Measurements from ENCODE around the gene EFTUD2. TPM values are rescaled to one million over a fixed set of nuclear protein-coding genes. Genes with fewer than 3 reads are reported as not detected.

EFTUD2 gene
- total and polyA plus RNA-seq, 4 donors = 35.5 to 93.3 (median 73.3) TPM

GRCh38 chr17:44935116-44935515 is 35.9 kb upstream of the EFTUD2 start:
- Histone ChIP-seq H3K9ac (ENCODE audit: insufficient read depth in 1 of 2, low read length in 2 of 2) (no peak overlapping the region), H3K4me1 (ENCODE audit: control insufficient read depth in 5 of 5, insufficient read depth in 5 of 5, low read length in 5 of 5) (peaks cover 0 to 3% (median 0%) of the 10 kb centered on the region in 5 donors)
- WGBS, 2 donors = 92 to 96% methylated on average over 9 of the region's 9 CpGs

GRCh38 chr17:44934745-44935105 is 35.5 kb upstream of the EFTUD2 start:
- WGBS, 2 donors = 98 to 99% methylated on average over 10 of the region's 10 CpGs
- TF ChIP-seq, protein P1, sequence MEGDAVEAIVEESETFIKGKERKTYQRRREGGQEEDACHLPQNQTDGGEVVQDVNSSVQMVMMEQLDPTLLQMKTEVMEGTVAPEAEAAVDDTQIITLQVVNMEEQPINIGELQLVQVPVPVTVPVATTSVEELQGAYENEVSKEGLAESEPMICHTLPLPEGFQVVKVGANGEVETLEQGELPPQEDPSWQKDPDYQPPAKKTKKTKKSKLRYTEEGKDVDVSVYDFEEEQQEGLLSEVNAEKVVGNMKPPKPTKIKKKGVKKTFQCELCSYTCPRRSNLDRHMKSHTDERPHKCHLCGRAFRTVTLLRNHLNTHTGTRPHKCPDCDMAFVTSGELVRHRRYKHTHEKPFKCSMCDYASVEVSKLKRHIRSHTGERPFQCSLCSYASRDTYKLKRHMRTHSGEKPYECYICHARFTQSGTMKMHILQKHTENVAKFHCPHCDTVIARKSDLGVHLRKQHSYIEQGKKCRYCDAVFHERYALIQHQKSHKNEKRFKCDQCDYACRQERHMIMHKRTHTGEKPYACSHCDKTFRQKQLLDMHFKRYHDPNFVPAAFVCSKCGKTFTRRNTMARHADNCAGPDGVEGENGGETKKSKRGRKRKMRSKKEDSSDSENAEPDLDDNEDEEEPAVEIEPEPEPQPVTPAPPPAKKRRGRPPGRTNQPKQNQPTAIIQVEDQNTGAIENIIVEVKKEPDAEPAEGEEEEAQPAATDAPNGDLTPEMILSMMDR (IDR thresholded peaks at IDR 0.05; ENCODE audit: control extremely low read depth, extremely low read depth) = no peak
- peaks cover 0 to 3% (median 0%) of the 10 kb centered on the region in 5 donors for H3K4me1 ChIP-seq (ENCODE audit: control insufficient read depth in 5 of 5, insufficient read depth in 5 of 5, low read length in 5 of 5)
- no peak overlapping the region for H3K27ac ChIP-seq (ENCODE audit: low read depth in 1 of 2, low read length in 1 of 2)
- DNase-seq = no peak
- no peak overlapping the region for H3K4me3 ChIP-seq
- H3K9ac ChIP-seq (ENCODE audit: insufficient read depth in 1 of 2, low read length in 2 of 2) = no peak overlapping the region
- ATAC-seq (ENCODE audit: insufficient read depth, low FRiP score) = no peak
- peaks cover 0 to 18% (median 1%) of the 10 kb centered on the region in 4 donors for H3K36me3 ChIP-seq (ENCODE audit: control insufficient read depth in 4 of 4, insufficient read depth in 4 of 4, low read length in 4 of 4)
- no peaks in the 10 kb centered on the region for H3K9me3 ChIP-seq (ENCODE audit: control insufficient read depth in 4 of 4, insufficient read depth in 3 of 4, low read length in 3 of 4)
- H3K27me3 ChIP-seq (ENCODE audit: control insufficient read depth in 3 of 3, insufficient read depth in 3 of 3, low read length in 2 of 3) = no peaks in the 10 kb centered on the region

More at GRCh38 chr17:44935116-44935515, 35.9 kb upstream of the EFTUD2 start:
- H3K4me3 ChIP-seq = no peak overlapping the region
- H3K9me3 ChIP-seq (ENCODE audit: control insufficient read depth in 4 of 4, insufficient read depth in 3 of 4, low read length in 3 of 4) = no peaks in the 10 kb centered on the region
- TF ChIP-seq, protein P1 (IDR thresholded peaks at IDR 0.05; ENCODE audit: control extremely low read depth, extremely low read depth) = no peak
- no peak overlapping the region for H3K27ac ChIP-seq (ENCODE audit: low read depth in 1 of 2, low read length in 1 of 2)
- no peak for DNase-seq
- ATAC-seq (ENCODE audit: insufficient read depth, low FRiP score) = no peak
- H3K27me3 ChIP-seq (ENCODE audit: control insufficient read depth in 3 of 3, insufficient read depth in 3 of 3, low read length in 2 of 3) = no peaks in the 10 kb centered on the region
- peaks cover 0 to 18% (median 1%) of the 10 kb centered on the region in 4 donors for H3K36me3 ChIP-seq (ENCODE audit: control insufficient read depth in 4 of 4, insufficient read depth in 4 of 4, low read length in 4 of 4)

GRCh38 chr17:44933824-44934744 is 34.8 kb upstream of the EFTUD2 start:
- no peak for DNase-seq
- H3K9ac ChIP-seq (ENCODE audit: insufficient read depth in 1 of 2, low read length in 2 of 2) = no peak overlapping the region
- TF ChIP-seq, protein P1 (IDR thresholded peaks at IDR 0.05; ENCODE audit: control extremely low read depth, extremely low read depth) = no peak
- H3K9me3 ChIP-seq (ENCODE audit: control insufficient read depth in 4 of 4, insufficient read depth in 3 of 4, low read length in 3 of 4) = no peaks in the 10 kb centered on the region
- H3K4me3 ChIP-seq = no peak overlapping the region
- peaks cover 0 to 3% (median 0%) of the 10 kb centered on the region in 5 donors for H3K4me1 ChIP-seq (ENCODE audit: control insufficient read depth in 5 of 5, insufficient read depth in 5 of 5, low read length in 5 of 5)
- WGBS, 2 donors = 91 to 94% methylated on average over 34 of the region's 34 CpGs
- H3K27me3 ChIP-seq (ENCODE audit: control insufficient read depth in 3 of 3, insufficient read depth in 3 of 3, low read length in 2 of 3) = no peaks in the 10 kb centered on the region
- ATAC-seq (ENCODE audit: insufficient read depth, low FRiP score) = no peak
- H3K36me3 ChIP-seq (ENCODE audit: control insufficient read depth in 4 of 4, insufficient read depth in 4 of 4, low read length in 4 of 4) = peaks cover 0 to 23% (median 1%) of the 10 kb centered on the region in 4 donors
- no peak overlapping the region for H3K27ac ChIP-seq (ENCODE audit: low read depth in 1 of 2, low read length in 1 of 2)
